ENCODE results near the gene KRT9.

GRCh38 chr17:41556306-41556705 is 15.6 kb downstream of the KRT9 start:
- no peak for TF ChIP-seq POLR2AphosphoS5 (IDR thresholded peaks at IDR 0.05; ENCODE audit: insufficient read depth, low read depth, low read length)
- TF ChIP-seq, protein P1, sequence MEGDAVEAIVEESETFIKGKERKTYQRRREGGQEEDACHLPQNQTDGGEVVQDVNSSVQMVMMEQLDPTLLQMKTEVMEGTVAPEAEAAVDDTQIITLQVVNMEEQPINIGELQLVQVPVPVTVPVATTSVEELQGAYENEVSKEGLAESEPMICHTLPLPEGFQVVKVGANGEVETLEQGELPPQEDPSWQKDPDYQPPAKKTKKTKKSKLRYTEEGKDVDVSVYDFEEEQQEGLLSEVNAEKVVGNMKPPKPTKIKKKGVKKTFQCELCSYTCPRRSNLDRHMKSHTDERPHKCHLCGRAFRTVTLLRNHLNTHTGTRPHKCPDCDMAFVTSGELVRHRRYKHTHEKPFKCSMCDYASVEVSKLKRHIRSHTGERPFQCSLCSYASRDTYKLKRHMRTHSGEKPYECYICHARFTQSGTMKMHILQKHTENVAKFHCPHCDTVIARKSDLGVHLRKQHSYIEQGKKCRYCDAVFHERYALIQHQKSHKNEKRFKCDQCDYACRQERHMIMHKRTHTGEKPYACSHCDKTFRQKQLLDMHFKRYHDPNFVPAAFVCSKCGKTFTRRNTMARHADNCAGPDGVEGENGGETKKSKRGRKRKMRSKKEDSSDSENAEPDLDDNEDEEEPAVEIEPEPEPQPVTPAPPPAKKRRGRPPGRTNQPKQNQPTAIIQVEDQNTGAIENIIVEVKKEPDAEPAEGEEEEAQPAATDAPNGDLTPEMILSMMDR (IDR thresholded peaks at IDR 0.05; ENCODE audit: extremely low read depth in 1 of 2, insufficient read depth in 1 of 2, low read depth in 1 of 2, low read length in 2 of 2) = no peak
- no peak for TF ChIP-seq MYC (IDR thresholded peaks at IDR 0.05; ENCODE audit: low read depth, low read length)
- TF ChIP-seq EZH2 (IDR thresholded peaks at IDR 0.05; ENCODE audit: borderline replicate concordance, low read depth, low read length, severe bottlenecking) = no peak
- TF ChIP-seq POLR2A (IDR thresholded peaks at IDR 0.05; ENCODE audit: low read depth, low read length) = no peak
- TF ChIP-seq JUN (IDR thresholded peaks at IDR 0.05; ENCODE audit: borderline replicate concordance, insufficient read depth, insufficient read length, low read depth) = no peak

Measured in endothelial cell of umbilical vein (primary cell).